H1 (cell line): ENCODE measurements around the gene VPS52. TPM values are rescaled to one million over a fixed set of nuclear protein-coding genes. Genes with fewer than 3 reads are reported as not detected.
A peak's percentile ranks its signal among the peaks of the same experiment; 100 is the strongest.

Source experiments
- BACH1 ChIP-seq: IDR thresholded peaks from 2 replicates; pipeline ENCODE4 v1.6.1; 2012; ENCODE audit warnings: low read length, improper control_type of control experiment
- BRCA1 ChIP-seq: IDR thresholded peaks from 2 replicates; pipeline ENCODE4 v1.6.1; 2012; ENCODE audit warnings: low read depth, low read length, improper control_type of control experiment
- CBX8 ChIP-seq: fragments of 300-800, 300-1000 bp; sonication (generic); IDR thresholded peaks from 2 replicates; pipeline ENCODE4 v1.7.1; 2016; ENCODE audit warnings: low read depth, low read length, borderline replicate concordance
- CHD1 ChIP-seq: IDR thresholded peaks from 2 replicates; pipeline ENCODE4 v1.6.1; 2012; ENCODE audit warnings: low read depth, low read length, improper control_type of control experiment
- EGR1 ChIP-seq: IDR thresholded peaks from 2 replicates; pipeline ENCODE4 v1.6.1; 2011; ENCODE audit warnings: low read depth, low read length, borderline replicate concordance
- EP300 ChIP-seq, 2 experiments: IDR thresholded peaks; 1 replicate in 1 of 2; 2 replicates in 1 of 2; pipeline ENCODE4 v1.6.1; 2011 to 2012; ENCODE audit warnings: low read depth in 2 of 2, low read length in 2 of 2, mild to moderate bottlenecking in 2 of 2, borderline replicate concordance in 1 of 2, inconsistent platforms in 1 of 2, moderate library complexity in 1 of 2
- EZH2 ChIP-seq: fragments of 200-600 bp; sonication (generic); IDR thresholded peaks from 2 replicates; pipeline ENCODE4 v1.7.1; 2012; ENCODE audit warnings: low read depth, mild to moderate bottlenecking, moderate library complexity, low read length, inconsistent platforms; ENCODE audit not compliant: severe bottlenecking
- GABPA ChIP-seq: IDR thresholded peaks from 2 replicates; pipeline ENCODE4 v1.6.1; 2011; ENCODE audit warnings: mild to moderate bottlenecking, low read length, moderate library complexity, borderline replicate concordance; ENCODE audit not compliant: insufficient read depth
- HDAC2 ChIP-seq, 2 experiments: fragments of 300-600 bp in 1 of 2; sonication (generic) in 1 of 2; IDR thresholded peaks; 2 replicates each; pipeline ENCODE4 v1.6.1; 2011 to 2012; ENCODE audit warnings: low read depth in 2 of 2, low read length in 2 of 2, mild to moderate bottlenecking in 2 of 2, moderate library complexity in 2 of 2, borderline replicate concordance in 1 of 2, inconsistent platforms in 1 of 2
- KDM1A ChIP-seq: fragments of 200-600, 300-600 bp; sonication (generic); IDR thresholded peaks from 2 replicates; pipeline ENCODE4 v1.7.1; 2016; ENCODE audit warnings: mild to moderate bottlenecking, low read length, borderline replicate concordance
- KDM5A ChIP-seq: fragments of 200-600 bp; IDR thresholded peaks from 2 replicates; pipeline ENCODE4 v1.7.1; 2012; ENCODE audit warnings: mild to moderate bottlenecking, low read length, inconsistent platforms, mixed read lengths
- NANOG ChIP-seq: IDR thresholded peaks from 2 replicates; pipeline ENCODE4 v1.6.1; 2011; ENCODE audit warnings: low read length, low read depth, mild to moderate bottlenecking, inconsistent platforms; ENCODE audit not compliant: insufficient read depth, poor library complexity, severe bottlenecking
- PHF8 ChIP-seq: fragments of 200-600 bp; sonication (generic); conservative IDR thresholded peaks from 2 replicates; pipeline ENCODE4 v1.7.1; 2012; ENCODE audit warnings: low read depth, mild to moderate bottlenecking, inconsistent platforms, low read length, moderate library complexity
- POLR2A ChIP-seq, 2 experiments: IDR thresholded peaks; 1 replicate in 1 of 2; 2 replicates in 1 of 2; pipeline ENCODE4 v1.6.1; 2011; ENCODE audit warnings: low read depth in 2 of 2, low read length in 2 of 2, mild to moderate bottlenecking in 2 of 2; ENCODE audit errors: control extremely low read depth in 1 of 2
- RXRA ChIP-seq: IDR thresholded peaks from 2 replicates; pipeline ENCODE4 v1.6.1; 2011; ENCODE audit warnings: low read depth, mild to moderate bottlenecking, low read length, moderate library complexity; ENCODE audit not compliant: insufficient read depth
- SP1 ChIP-seq: IDR thresholded peaks from 2 replicates; pipeline ENCODE4 v1.6.1; 2011; ENCODE audit warnings: low read depth, low read length
- SP4 ChIP-seq: IDR thresholded peaks from 2 replicates; pipeline ENCODE4 v1.6.1; 2012; ENCODE audit warnings: low read length, inconsistent platforms
- SUZ12 ChIP-seq: fragments of 200-600 bp; sonication (generic); IDR thresholded peaks from 2 replicates; pipeline ENCODE4 v1.6.1; 2012; ENCODE audit warnings: mild to moderate bottlenecking, inconsistent platforms, low read length, moderate library complexity, mixed read lengths
- TAF7 ChIP-seq: optimal IDR thresholded peaks from 2 replicates; pipeline ENCODE3; 2011; ENCODE audit warnings: low read depth, mild to moderate bottlenecking, inconsistent platforms, low read length, moderate library complexity, borderline replicate concordance
- TCF12 ChIP-seq: IDR thresholded peaks from 2 replicates; pipeline ENCODE4 v1.6.1; 2011; ENCODE audit warnings: low read depth, mild to moderate bottlenecking, low read length
- TEAD4 ChIP-seq: IDR thresholded peaks from 2 replicates; pipeline ENCODE4 v1.6.1; 2012; ENCODE audit warnings: low read depth, low read length, inconsistent platforms, mixed read lengths
- ZNF274 ChIP-seq: IDR thresholded peaks from 2 replicates; pipeline ENCODE4 v1.7.0; 2012; ENCODE audit warnings: low read length, borderline replicate concordance; ENCODE audit errors: extremely low read depth
- polyA plus RNA-seq, 7 experiments: library from polyadenylated mRNA; depleted of rRNA in 3 of 7; stranded (reverse) in 5 of 7; unstranded in 2 of 7; fragments of >200 nt in 5 of 7; fragments of 200-250 nt in 2 of 7; gene quantifications; 1 replicate in 5 of 7; 2 replicates in 1 of 7; 4 replicates in 1 of 7; pipeline versions ENCODE4 v1.2.1 to v1.2.3, GENCODE V29; 2011 to 2013; ENCODE audit warnings: missing spikeins in 2 of 7, mixed read lengths in 2 of 7
- total RNA-seq: library from RNA; stranded (reverse); fragmentation: NEBNext Ultra II Directional; extraction: Animal tissue kit (Norgen Biotek cat#: 25700); gene quantifications from 2 replicates; pipeline ENCODE4 v1.2.1, GENCODE V29; 2021
- TF ChIP-seq, protein P1 (sequence below), 3 experiments: IDR thresholded peaks; 1 replicate in 2 of 3; 2 replicates in 1 of 3; pipeline versions ENCODE4 v1.5.1 to v1.6.1; 2011; ENCODE audit warnings: low read length in 3 of 3, mild to moderate bottlenecking in 3 of 3, inconsistent platforms in 2 of 3, low read depth in 1 of 3, moderate library complexity in 1 of 3; ENCODE audit not compliant: insufficient read depth in 1 of 3; ENCODE audit errors: control extremely low read depth in 1 of 3

The VPS52 gene
- total and polyA plus RNA-seq, 2 of the 8 experiments (the other 6 are each of a cell fraction or from before 2014, with no cell fraction given) = 36.5 to 86.3 TPM

DNA sequence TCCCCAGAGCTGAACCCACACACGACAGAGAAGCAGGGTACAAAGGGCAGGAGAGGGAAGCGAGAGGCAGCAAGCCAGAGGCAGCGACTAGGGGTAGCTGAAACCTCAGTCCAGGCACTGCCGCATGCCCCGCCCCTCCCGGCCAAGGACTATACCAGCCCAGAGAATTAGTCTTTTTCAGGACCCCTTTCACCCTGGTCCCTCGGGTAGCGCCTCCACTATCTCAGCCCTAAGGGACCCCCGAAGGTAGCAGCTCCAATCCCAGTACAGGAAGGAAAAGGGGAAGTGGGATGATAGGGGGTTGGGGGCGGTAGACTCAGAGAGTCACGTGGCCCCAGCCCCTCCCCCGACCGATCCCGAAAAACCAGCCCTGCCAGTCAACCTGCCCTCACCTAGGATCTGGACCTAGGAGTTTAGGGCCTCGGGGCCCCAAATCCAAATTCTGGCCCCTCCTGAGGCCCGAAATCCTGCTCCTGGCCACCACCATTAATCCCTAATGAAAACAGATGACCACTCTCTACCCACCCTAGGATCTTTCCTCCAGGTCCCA, 25.8 kb upstream of the VPS52 start (continued):
- no peak for TF ChIP-seq NANOG
- no peak for TF ChIP-seq POLR2A (IDR thresholded peaks at IDR 0.05; ENCODE audit: control extremely low read depth in 1 of 2, low read depth in 2 of 2, low read length in 2 of 2)
- peak; percentile 64; the same call in 1 of the 2 replicates for TF ChIP-seq SP4
- no peak for TF ChIP-seq EP300 (IDR thresholded peaks at IDR 0.05; ENCODE audit: borderline replicate concordance in 1 of 2, low read depth in 2 of 2, low read length in 2 of 2)
- no peak for TF ChIP-seq BACH1
- TF ChIP-seq TEAD4 = no peak
- TF ChIP-seq HDAC2 (IDR thresholded peaks at IDR 0.05; ENCODE audit: borderline replicate concordance in 1 of 2, low read depth in 2 of 2, low read length in 2 of 2) = no peak
- no peak for TF ChIP-seq RXRA
- no peak for TF ChIP-seq KDM1A
- TF ChIP-seq ZNF274 = no peak
- no peak for TF ChIP-seq CHD1
- no peak for TF ChIP-seq SUZ12
- no peak for TF ChIP-seq TAF7
- no peak for TF ChIP-seq TCF12
- TF ChIP-seq, protein P1, sequence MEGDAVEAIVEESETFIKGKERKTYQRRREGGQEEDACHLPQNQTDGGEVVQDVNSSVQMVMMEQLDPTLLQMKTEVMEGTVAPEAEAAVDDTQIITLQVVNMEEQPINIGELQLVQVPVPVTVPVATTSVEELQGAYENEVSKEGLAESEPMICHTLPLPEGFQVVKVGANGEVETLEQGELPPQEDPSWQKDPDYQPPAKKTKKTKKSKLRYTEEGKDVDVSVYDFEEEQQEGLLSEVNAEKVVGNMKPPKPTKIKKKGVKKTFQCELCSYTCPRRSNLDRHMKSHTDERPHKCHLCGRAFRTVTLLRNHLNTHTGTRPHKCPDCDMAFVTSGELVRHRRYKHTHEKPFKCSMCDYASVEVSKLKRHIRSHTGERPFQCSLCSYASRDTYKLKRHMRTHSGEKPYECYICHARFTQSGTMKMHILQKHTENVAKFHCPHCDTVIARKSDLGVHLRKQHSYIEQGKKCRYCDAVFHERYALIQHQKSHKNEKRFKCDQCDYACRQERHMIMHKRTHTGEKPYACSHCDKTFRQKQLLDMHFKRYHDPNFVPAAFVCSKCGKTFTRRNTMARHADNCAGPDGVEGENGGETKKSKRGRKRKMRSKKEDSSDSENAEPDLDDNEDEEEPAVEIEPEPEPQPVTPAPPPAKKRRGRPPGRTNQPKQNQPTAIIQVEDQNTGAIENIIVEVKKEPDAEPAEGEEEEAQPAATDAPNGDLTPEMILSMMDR (IDR thresholded peaks at IDR 0.05; ENCODE audit: control extremely low read depth in 1 of 3, insufficient read depth in 1 of 3, low read depth in 1 of 3, low read length in 3 of 3) = no peak
- TF ChIP-seq GABPA = no peak
- peak; percentile 26; the same call in 1 of the 2 replicates for TF ChIP-seq EGR1
- TF ChIP-seq EZH2 = no peak
- TF ChIP-seq SP1 = peak; percentile 26; the same call in 1 of the 2 replicates
- no peak for TF ChIP-seq KDM5A
- no peak for TF ChIP-seq BRCA1
- TF ChIP-seq PHF8 = peak; percentile 42; the same call in 1 of the 2 replicates
- TF ChIP-seq CBX8 = no peak
